Measurements from ENCODE around the gene ADAMTS8. TPM values are rescaled to one million over a fixed set of nuclear protein-coding genes. Genes with fewer than 3 reads are reported as not detected.

ADAMTS8 gene, protein sequence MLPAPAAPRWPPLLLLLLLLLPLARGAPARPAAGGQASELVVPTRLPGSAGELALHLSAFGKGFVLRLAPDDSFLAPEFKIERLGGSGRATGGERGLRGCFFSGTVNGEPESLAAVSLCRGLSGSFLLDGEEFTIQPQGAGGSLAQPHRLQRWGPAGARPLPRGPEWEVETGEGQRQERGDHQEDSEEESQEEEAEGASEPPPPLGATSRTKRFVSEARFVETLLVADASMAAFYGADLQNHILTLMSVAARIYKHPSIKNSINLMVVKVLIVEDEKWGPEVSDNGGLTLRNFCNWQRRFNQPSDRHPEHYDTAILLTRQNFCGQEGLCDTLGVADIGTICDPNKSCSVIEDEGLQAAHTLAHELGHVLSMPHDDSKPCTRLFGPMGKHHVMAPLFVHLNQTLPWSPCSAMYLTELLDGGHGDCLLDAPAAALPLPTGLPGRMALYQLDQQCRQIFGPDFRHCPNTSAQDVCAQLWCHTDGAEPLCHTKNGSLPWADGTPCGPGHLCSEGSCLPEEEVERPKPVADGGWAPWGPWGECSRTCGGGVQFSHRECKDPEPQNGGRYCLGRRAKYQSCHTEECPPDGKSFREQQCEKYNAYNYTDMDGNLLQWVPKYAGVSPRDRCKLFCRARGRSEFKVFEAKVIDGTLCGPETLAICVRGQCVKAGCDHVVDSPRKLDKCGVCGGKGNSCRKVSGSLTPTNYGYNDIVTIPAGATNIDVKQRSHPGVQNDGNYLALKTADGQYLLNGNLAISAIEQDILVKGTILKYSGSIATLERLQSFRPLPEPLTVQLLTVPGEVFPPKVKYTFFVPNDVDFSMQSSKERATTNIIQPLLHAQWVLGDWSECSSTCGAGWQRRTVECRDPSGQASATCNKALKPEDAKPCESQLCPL
- total RNA-seq, result not detected

- Mint-ChIP-seq H3K27ac (no peak within 1 kb of the TSS), H3K4me1 (peaks cover 9% of the 10 kb centered on the region), H3K36me3 (ENCODE audit: low read depth) (no peaks in the 10 kb centered on the region), H3K4me3 (no peak within 1 kb of the TSS), H3K27me3 (peaks cover 49% of the 10 kb centered on the region), H3K9me3 (no peaks in the 10 kb centered on the region)
- POLR2A ChIA-PET, result no interaction called here
- no peak for DNase-seq
- CTCF ChIA-PET, result no interaction called here
These were observed at the start of gene ADAMTS8 for GRCh38 chr11:130428316-130429119. TSS of gene ADAMTS8 (minus strand) at chr11:130428609. CDS start at chr11:130428286, 323 bp downstream.

DNA sequence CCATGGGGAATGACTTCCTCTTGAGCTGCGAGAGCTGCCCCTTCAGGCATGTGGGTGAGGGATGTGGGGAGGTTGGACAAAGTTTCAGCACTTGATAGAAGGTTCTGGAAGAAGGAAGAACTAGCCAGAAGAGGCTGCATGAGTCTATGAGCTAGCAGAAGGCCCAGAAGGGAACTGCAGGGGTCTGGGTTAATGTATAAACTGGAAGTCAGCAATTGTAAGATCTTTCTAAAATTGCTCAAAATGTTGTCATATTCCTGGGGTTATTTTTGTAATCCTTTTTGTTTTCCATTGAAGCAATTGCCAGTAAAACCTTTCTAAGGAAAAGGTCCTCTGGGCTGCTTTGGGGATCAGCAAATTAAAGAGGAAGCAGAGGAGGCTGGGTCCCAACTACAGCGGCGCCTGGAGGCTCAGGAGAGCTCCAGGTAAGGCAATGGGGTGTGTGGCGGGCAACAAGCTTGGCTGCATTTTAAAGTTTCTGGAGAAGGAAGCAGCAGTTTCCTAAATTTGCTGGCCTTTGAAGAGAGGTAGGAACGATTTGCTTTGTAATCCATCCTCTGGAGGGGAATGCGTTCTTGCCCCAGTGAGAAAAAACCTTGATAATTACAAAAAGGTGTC is 49.3 kb upstream of the ADAMTS8 start:
- Mint-ChIP-seq H3K9me3 (no peaks in the 10 kb centered on the region), H3K4me3 (no peak overlapping the region), H3K36me3 (ENCODE audit: low read depth) (no peaks in the 10 kb centered on the region), H3K27me3 (no peaks in the 10 kb centered on the region), H3K27ac (no peak overlapping the region), H3K4me1 (no peaks in the 10 kb centered on the region)
- ChIA-PET POLR2A (no interaction called here), CTCF (no interaction called here)
- no peak for DNase-seq

DNA sequence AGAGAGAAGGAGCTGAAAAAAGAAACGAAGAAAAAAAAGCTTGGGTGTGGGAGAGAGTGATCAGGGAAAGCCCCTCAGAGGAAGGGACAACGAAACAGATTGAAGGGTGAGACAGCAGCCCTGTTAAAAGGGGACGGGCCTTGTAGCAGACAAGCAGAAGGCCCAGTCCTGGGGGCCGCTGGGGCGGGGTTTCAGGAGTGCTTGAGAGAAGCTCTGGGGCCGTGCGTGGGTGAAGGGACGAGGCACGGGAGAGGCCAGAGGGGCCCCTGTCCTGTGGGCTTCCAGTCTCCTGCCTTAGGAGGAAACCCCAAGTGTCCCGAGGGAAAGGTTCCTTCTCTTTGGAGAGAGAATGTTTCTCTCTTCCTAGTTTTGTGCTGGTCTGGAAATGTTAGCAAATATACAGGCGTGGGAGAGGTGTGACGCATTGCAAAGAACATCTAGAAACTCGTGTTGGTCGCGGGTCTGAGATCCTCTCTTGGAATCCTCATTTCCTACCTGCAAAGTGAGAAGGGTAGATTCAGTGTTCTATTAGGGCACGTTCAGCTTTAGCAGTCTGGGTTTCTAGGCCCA is 48.6 kb upstream of the ADAMTS8 start:
- Mint-ChIP-seq H3K4me3 (no peak overlapping the region), H3K9me3 (no peaks in the 10 kb centered on the region), H3K4me1 (no peaks in the 10 kb centered on the region), H3K27me3 (no peaks in the 10 kb centered on the region), H3K36me3 (ENCODE audit: low read depth) (no peaks in the 10 kb centered on the region), H3K27ac (no peak overlapping the region)
- ChIA-PET CTCF (no interaction called here), POLR2A (no interaction called here)
- no peak for DNase-seq

- no peak overlapping the region for H3K4me3 Mint-ChIP-seq
- H3K4me1 Mint-ChIP-seq, result no peaks in the 10 kb centered on the region
- no peak overlapping the region for H3K27ac Mint-ChIP-seq
- H3K9me3 Mint-ChIP-seq, result no peaks in the 10 kb centered on the region
- no peaks in the 10 kb centered on the region for H3K27me3 Mint-ChIP-seq
- no peak for DNase-seq
- CTCF ChIA-PET, result no interaction called here
- H3K36me3 Mint-ChIP-seq (ENCODE audit: low read depth), result no peaks in the 10 kb centered on the region
- POLR2A ChIA-PET, result no interaction called here
These were observed 48.0 kb upstream of the ADAMTS8 start for GRCh38 chr11:130476200-130476921.

GRCh38 chr11:130475426-130476053 is 47.1 kb upstream of the ADAMTS8 start:
- no peak overlapping the region for H3K27ac Mint-ChIP-seq
- no peak for DNase-seq
- no peaks in the 10 kb centered on the region for H3K4me1 Mint-ChIP-seq
- no peaks in the 10 kb centered on the region for H3K36me3 Mint-ChIP-seq (ENCODE audit: low read depth)
- H3K9me3 Mint-ChIP-seq, result no peaks in the 10 kb centered on the region
- ChIA-PET POLR2A (no interaction called here), CTCF (no interaction called here)
- no peak overlapping the region for H3K4me3 Mint-ChIP-seq
- H3K27me3 Mint-ChIP-seq, result no peaks in the 10 kb centered on the region

DNA sequence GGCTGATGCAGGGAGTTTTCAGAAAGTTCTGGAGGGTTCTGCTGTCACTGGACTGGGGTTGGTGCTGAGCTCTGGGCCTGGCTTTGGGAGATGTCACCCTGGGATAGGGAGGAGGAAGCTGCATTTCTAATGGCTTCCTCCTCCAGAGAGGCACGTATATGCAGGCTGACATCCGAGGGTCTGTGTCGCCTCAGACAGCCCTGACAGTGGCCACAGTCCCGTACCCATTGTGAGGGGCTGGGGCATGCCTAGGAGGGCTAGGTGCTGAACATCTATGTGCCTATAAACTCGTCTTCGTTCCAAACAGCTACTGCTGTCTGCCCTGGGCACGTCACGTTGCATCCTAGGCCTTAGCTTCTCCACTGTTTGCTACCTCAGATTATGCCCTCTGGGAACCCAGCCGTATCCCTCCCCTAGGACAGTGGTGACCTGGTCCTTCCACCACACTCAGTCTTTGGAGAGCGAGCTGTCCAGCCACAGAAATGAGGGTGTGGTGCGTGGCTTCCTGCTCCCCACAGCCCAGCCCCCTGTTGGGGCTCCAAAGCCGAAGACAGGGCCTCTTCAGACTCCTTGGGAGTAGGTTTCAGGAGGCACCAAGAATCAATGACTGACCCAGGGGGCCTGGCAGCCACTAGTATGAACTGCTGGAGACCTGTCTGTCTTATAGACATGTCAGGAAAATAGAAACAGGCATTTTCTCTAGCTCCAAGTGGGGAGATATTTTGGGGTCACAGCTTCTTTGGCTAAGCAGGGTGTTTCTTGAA is 46.4 kb upstream of the ADAMTS8 start:
- CTCF ChIA-PET, result no interaction called here
- H3K36me3 Mint-ChIP-seq (ENCODE audit: low read depth), result no peaks in the 10 kb centered on the region
- H3K27me3 Mint-ChIP-seq, result no peaks in the 10 kb centered on the region
- H3K27ac Mint-ChIP-seq, result no peak overlapping the region
- no peaks in the 10 kb centered on the region for H3K9me3 Mint-ChIP-seq
- POLR2A ChIA-PET, result no interaction called here
- no peak for DNase-seq
- no peaks in the 10 kb centered on the region for H3K4me1 Mint-ChIP-seq
- no peak overlapping the region for H3K4me3 Mint-ChIP-seq

- ChIA-PET CTCF (no interaction called here), POLR2A (no interaction called here)
- Mint-ChIP-seq H3K9me3 (no peaks in the 10 kb centered on the region), H3K27me3 (no peaks in the 10 kb centered on the region), H3K4me1 (no peaks in the 10 kb centered on the region), H3K27ac (no peak overlapping the region), H3K4me3 (no peak overlapping the region), H3K36me3 (ENCODE audit: low read depth) (no peaks in the 10 kb centered on the region)
- DNase-seq, result no peak
These were observed 45.5 kb upstream of the ADAMTS8 start for GRCh38 chr11:130473795-130474377.

GRCh38 chr11:130473056-130473794 is 44.8 kb upstream of the ADAMTS8 start:
- DNase-seq, result no peak
- ChIA-PET CTCF (interaction anchor here (0.6 kb wide), 1 partner anchor 49 kb away, joined by 5 read pairs; no protein-coding TSS in a partner anchor), POLR2A (no interaction called here)
- H3K27me3 Mint-ChIP-seq, result no peaks in the 10 kb centered on the region
- H3K36me3 Mint-ChIP-seq (ENCODE audit: low read depth), result no peaks in the 10 kb centered on the region
- no peak overlapping the region for H3K27ac Mint-ChIP-seq
- H3K4me3 Mint-ChIP-seq, result no peak overlapping the region
- H3K9me3 Mint-ChIP-seq, result no peaks in the 10 kb centered on the region
- H3K4me1 Mint-ChIP-seq, result no peaks in the 10 kb centered on the region

DNA sequence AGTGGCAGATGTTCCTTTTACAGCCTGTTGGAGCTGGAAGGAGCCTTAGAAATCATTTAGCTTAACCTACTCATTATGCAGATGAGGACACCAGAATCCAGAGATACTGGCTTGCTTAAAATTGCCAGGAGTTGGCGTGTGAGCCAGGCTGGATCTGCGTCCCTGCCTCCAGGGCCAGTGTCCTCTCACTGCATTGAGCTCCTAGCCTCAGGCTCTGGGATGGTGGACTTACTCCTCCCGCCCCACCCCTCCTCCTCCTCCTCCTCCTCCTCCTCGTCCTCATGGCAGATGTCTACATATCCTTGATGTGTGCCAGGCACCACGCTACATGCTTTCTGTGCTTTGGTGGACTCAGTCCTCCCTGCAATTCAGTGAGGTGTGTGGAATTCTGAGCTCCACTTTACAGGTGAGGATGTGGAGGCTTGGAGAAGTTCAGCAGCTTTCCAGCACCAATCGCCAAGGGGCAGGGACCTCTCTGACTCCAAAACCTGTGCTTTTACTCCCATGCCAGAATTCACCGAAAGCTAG is 44.1 kb upstream of the ADAMTS8 start:
- Mint-ChIP-seq H3K4me1 (no peaks in the 10 kb centered on the region), H3K36me3 (ENCODE audit: low read depth) (no peaks in the 10 kb centered on the region), H3K27ac (no peak overlapping the region), H3K27me3 (no peaks in the 10 kb centered on the region), H3K4me3 (no peak overlapping the region), H3K9me3 (no peaks in the 10 kb centered on the region)
- ChIA-PET CTCF (interaction anchor here (0.6 kb wide), 1 partner anchor 50 kb away, joined by 5 read pairs; no protein-coding TSS in a partner anchor), POLR2A (no interaction called here)
- DNase-seq, result no peak

- ChIA-PET POLR2A (no interaction called here), CTCF (interaction anchor here (0.5 kb wide), 1 partner anchor 115 kb away, joined by 4 read pairs; no protein-coding TSS in a partner anchor)
- H3K27me3 Mint-ChIP-seq, result no peaks in the 10 kb centered on the region
- H3K36me3 Mint-ChIP-seq (ENCODE audit: low read depth), result no peaks in the 10 kb centered on the region
- DNase-seq, result no peak
- no peak overlapping the region for H3K27ac Mint-ChIP-seq
- H3K4me3 Mint-ChIP-seq, result no peak overlapping the region
- no peaks in the 10 kb centered on the region for H3K4me1 Mint-ChIP-seq
- no peaks in the 10 kb centered on the region for H3K9me3 Mint-ChIP-seq
These were observed 43.5 kb upstream of the ADAMTS8 start for GRCh38 chr11:130471731-130472433.

All from activated CD4-positive, alpha-beta T cell treated with anti-CD3 and anti-CD28 coated beads, Interleukin-2, amount 10 ng/mL, durations not matched to agents 7 days and 5 days (primary cell).